ENCODE data around the gene PPP6R2.
"Not testable (repeated sequence)": the region's sequence is repeated elsewhere in the genome, so short reads cannot be mapped to it uniquely, and the experiment has no call there.

PPP6R2 gene

GRCh38 chr22:50346470-50346869 is 3.3 kb downstream of the PPP6R2 start:
- DNase-seq = no peak

GRCh38 chr22:50347157-50347556 is 4.0 kb downstream of the PPP6R2 start:
- DNase-seq = no peak

- no peak for DNase-seq
Observed at GRCh38 chr22:50348058-50348457, 4.9 kb downstream of the PPP6R2 start.

GRCh38 chr22:50356186-50356585 is 13.1 kb downstream of the PPP6R2 start:
- DNase-seq = no peak

- no peak for DNase-seq
Observed at GRCh38 chr22:50357222-50357621, 14.1 kb downstream of the PPP6R2 start.

GRCh38 chr22:50357756-50358155 is 14.6 kb downstream of the PPP6R2 start:
- DNase-seq = no peak

GRCh38 chr22:50360578-50360977 is 17.5 kb downstream of the PPP6R2 start:
- DNase-seq = no peak

GRCh38 chr22:50361222-50361621 is 18.1 kb downstream of the PPP6R2 start:
- no peak for DNase-seq

GRCh38 chr22:50361688-50362087 is 18.6 kb downstream of the PPP6R2 start:
- no peak for DNase-seq

GRCh38 chr22:50363166-50363802 is 20.2 kb downstream of the PPP6R2 start:
- no peak for DNase-seq

GRCh38 chr22:50363803-50364194 is 20.7 kb downstream of the PPP6R2 start:
- not testable (repeated sequence) for DNase-seq

- DNase-seq = no peak
Observed at GRCh38 chr22:50367778-50368500, 24.8 kb downstream of the PPP6R2 start.

GRCh38 chr22:50371101-50371648 is 28.0 kb downstream of the PPP6R2 start:
- DNase-seq = no peak

- no peak for DNase-seq
Observed at GRCh38 chr22:50376085-50376651, 33.0 kb downstream of the PPP6R2 start.

- DNase-seq = not testable (repeated sequence)
Observed at GRCh38 chr22:50381021-50381555, 38.0 kb downstream of the PPP6R2 start.

- no peak for DNase-seq
Observed at GRCh38 chr22:50396751-50397370, 53.7 kb downstream of the PPP6R2 start.

- not testable (repeated sequence) for DNase-seq
Observed at GRCh38 chr22:50397371-50398060, 54.4 kb downstream of the PPP6R2 start.

- no peak for DNase-seq
Observed at GRCh38 chr22:50398831-50399648, 55.9 kb downstream of the PPP6R2 start.

- peak; percentile 21 for DNase-seq
Observed at GRCh38 chr22:50399751-50400331, 56.7 kb downstream of the PPP6R2 start.

GRCh38 chr22:50400406-50400805 is 57.3 kb downstream of the PPP6R2 start:
- no peak for DNase-seq

- no peak for DNase-seq
Observed at GRCh38 chr22:50400931-50401330, 57.8 kb downstream of the PPP6R2 start.

Data from EL (cell line).